Measurements from ENCODE around the gene PDCD11.

PDCD11 gene

GRCh38 chr10:103450201-103450695 lies 53.8 kb downstream of the PDCD11 start:
- DNase-seq (ENCODE audit: low read depth), result no peak

- DNase-seq (ENCODE audit: low read depth), result no peak
These were observed 54.8 kb downstream of the PDCD11 start for GRCh38 chr10:103451091-103451813.

DNA sequence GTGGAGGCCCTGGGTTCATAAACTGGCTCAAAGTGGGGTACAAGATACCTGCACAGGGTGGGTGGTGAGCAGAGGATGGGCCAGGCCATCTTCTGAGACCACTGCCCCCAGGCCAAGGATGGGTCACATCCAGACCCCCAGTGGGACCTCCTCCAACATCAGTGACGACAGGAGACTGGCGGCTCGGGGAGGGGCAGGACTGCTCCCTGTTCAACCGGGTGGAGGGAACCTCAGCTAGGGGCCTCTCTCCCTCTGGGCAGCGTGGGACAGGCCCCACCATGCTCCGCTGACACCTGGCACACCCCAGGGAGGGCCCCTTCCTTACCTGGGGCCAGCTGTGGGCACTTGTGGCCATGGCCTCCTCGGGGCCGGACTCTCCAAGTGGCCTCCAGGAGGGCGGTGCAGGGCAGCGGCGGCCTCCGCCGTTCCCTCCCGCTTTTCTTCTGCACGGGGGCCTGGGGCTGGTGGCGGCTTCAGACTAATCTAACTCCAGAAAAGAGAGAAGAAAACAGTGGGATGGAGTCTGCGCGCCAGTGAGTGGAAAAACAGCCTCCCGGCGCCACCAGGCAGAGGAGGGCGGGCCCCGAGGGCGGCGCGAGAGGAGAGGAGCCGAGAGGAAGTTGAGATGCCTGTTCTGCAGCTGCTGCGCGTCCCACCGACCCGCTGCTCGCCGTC lies 55.5 kb downstream of the PDCD11 start, which contains the start of gene CALHM2:
Gene CALHM2, minus strand, starts transcription at position 540 of the 675 bp plus-strand sequence. CDS start 2,429 bp downstream, outside the sequence.
- DNase-seq (ENCODE audit: low read depth), result peak; percentile 41

DNA sequence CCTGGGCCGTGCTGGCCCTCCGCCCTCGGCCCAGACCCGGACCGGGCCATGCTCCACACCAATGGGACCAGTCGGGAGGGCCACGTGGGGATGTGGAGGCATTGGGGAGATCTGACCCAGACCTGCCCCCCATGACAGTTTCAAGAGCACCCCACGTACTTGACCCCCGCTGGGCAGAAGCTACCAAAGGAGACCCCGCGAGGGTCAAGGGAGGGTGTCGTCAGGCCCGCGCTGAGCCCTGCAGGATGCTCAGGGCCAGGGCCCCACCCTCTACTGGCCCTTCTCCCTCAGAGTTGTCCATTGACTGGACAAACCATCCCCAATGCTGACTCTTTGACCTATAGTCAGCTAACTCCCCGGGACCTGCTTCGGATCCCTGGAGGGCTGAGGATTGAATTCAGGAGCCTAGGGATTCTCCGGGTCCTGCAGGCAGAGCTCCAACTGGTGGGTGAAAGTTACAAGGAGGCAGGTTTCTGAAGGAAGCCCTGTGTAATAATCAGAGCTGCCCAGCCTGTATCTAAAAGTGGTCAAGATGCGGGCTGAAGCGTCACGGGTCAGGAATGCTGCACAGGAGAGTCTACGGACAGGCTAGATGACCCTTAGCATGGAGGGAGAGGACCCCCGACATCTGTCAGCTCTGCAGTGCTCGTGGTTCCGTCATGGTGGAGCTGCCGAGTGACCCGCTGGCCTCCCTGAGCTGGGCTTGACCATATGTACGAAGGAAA lies 56.2 kb downstream of the PDCD11 start:
- no peak for DNase-seq (ENCODE audit: low read depth)

- no peak for DNase-seq (ENCODE audit: low read depth)
These were observed 57.6 kb downstream of the PDCD11 start for GRCh38 chr10:103454026-103454425.

GRCh38 chr10:103455235-103455634 lies 58.8 kb downstream of the PDCD11 start:
- DNase-seq (ENCODE audit: low read depth), result no peak

- DNase-seq (ENCODE audit: low read depth), result no peak
These were observed 59.7 kb downstream of the PDCD11 start for GRCh38 chr10:103456074-103456660.

GRCh38 chr10:103457176-103457712 lies 60.8 kb downstream of the PDCD11 start:
- DNase-seq (ENCODE audit: low read depth), result no peak

DNA sequence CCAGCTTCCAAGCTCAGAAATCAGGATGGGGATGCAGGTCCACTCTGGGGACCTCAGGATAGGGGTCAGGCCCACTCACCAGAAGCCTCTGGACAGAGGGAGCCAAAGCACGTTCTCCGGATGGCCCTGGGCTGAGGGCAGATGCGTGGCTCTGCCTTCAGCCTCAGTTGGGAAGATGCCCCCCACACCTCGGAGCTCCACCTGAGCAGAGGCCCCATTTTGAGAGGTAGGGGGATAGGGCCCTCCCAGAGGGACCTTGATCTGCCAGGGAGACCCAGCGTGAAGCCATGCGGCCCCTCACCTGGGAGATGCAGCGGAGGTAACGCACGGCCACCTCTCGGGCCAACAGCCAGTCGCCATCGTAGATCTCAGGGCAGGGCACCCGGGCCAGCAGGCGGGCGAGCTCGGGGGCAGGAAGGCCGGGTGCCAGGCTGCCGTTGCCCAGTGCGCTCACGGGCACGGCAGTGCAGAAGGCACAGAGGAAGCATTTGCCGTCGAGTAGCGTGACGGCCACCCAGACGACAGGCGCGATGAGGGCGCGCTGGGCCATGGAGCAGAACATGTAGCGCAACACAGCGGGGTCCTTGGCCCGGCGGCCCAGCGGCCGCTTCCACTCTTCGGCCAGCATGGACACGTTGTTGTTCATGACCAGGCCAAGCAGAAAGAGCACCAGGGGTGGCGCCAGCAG lies 61.6 kb downstream of the PDCD11 start:
- no peak for DNase-seq (ENCODE audit: low read depth)

DNA sequence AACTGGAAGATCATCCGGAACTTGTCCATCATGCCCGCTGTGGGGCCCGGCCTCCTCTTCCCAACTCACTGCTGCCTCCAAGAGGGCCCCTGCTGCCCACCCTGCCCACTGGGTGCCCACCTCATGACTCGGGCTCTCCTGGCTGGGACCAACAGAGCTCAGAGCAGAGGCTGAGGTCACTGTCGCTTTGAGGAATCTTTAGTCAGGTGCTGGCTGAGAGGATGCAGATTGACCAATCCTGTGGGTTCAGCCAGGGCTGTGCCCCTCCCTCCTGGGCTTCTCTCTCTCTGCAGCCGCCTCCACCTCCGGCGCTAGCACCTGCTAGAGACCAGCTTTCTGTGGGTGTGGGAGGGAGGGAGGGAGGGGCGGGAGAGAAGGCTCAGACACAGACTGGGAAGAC lies 62.3 kb downstream of the PDCD11 start, which contains the start of gene CALHM1:
Gene CALHM1, minus strand, starts transcription at position 181 of the 400 bp plus-strand sequence. Its CDS starts 149 bp downstream, at position 32.
- DNase-seq (ENCODE audit: low read depth), result no peak

DNA sequence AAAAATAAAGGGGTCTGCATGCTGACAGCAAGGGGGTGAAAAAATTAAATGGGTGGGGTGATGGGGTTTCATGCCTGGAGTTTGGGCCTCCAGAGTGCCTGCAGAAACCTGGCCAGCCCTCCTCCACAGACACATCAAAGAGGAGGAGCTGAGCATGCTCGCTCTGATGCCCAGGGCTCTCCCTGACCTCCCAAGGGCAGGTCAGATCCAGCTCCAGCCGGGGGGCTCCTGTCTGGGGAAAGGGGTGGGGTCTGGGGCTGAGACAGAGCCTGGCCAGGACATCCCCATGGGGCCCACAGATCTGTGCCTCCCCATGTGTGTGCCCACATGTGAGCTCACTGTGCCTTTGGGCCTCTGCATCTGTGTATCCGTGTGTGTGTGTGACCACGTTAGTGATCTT lies 63.2 kb downstream of the PDCD11 start:
- DNase-seq (ENCODE audit: low read depth), result no peak

DNA sequence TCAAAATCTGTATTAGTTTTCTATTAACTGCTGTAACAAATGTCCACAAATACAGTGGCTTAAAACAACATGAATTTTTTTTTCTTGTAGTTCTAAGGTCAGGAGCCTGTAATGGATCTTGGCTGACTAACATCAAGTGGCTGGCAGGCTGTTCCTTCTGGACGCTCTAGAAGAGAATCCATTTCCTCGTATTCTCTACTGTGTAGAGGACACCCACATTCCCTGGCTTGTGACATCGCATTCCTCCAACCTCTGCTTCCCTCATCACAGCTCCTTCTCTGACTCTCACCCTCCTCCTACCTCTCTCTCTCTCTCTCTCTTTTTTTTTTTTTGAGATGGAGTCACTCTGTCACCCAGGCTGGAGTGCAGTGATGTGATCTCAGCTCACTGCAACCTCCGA lies 67.1 kb downstream of the PDCD11 start:
- DNase-seq (ENCODE audit: low read depth), result no peak

DNA sequence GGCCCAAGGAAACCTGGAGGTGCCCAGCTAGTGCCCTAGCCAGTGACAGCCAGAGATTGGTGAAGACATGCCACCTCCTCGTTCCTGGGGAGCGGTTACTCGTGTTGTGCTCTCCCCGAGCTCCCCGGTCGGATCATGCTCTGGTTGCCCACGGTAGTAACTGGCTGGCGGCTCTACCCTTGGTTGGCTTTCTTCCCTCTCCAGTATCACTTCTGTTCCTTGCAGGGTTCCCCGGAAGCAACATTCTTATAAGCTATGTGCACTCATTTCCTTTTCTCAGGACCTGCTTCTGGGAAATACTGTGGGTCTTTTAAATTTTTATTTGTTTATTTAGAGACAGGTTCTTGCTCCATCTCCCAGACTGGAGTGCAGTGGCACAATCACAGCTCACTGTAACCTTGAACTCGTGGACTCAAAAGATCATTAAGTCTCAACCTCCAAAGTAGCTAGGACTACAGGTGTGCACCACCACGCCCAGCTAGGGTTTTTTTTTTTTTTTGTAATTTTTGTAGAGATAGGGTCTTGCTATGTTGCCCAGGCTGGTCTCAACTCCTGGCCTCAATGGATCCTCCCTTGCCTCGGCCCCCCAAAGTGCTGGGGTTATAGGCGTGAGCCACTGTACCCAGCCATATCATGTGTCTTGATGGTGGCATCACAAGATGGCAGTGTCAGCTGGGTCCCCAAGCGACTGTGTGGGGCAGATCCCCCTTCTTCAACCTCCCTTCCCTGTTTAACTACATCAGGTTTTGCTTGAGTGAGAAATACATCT lies 69.2 kb downstream of the PDCD11 start:
- DNase-seq (ENCODE audit: low read depth), result no peak

DNA sequence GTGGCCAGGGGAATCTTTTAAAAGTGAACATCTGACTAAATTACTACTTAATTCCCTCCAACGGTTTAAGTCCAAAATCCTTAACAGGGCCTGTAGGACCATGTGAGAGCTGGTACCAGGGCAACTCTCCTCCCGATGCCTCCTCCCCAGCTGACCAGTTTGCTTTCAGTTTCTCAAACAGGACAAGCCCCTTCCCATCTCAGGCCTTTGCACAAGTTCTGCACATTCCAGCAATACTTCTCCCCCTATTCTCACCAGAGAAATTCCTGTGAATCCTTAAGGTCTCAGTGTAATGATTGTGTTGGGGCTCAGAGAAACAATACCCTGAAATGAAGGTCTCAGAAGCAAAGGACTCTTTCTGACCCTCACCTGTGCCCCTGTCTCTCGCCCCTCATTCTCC lies 70.3 kb downstream of the PDCD11 start:
- DNase-seq (ENCODE audit: low read depth), result no peak

- no peak for DNase-seq (ENCODE audit: low read depth)
These were observed 71.0 kb downstream of the PDCD11 start for GRCh38 chr10:103467406-103467805.

- DNase-seq (ENCODE audit: low read depth), result no peak
These were observed 72.8 kb downstream of the PDCD11 start for GRCh38 chr10:103469201-103469600.

DNA sequence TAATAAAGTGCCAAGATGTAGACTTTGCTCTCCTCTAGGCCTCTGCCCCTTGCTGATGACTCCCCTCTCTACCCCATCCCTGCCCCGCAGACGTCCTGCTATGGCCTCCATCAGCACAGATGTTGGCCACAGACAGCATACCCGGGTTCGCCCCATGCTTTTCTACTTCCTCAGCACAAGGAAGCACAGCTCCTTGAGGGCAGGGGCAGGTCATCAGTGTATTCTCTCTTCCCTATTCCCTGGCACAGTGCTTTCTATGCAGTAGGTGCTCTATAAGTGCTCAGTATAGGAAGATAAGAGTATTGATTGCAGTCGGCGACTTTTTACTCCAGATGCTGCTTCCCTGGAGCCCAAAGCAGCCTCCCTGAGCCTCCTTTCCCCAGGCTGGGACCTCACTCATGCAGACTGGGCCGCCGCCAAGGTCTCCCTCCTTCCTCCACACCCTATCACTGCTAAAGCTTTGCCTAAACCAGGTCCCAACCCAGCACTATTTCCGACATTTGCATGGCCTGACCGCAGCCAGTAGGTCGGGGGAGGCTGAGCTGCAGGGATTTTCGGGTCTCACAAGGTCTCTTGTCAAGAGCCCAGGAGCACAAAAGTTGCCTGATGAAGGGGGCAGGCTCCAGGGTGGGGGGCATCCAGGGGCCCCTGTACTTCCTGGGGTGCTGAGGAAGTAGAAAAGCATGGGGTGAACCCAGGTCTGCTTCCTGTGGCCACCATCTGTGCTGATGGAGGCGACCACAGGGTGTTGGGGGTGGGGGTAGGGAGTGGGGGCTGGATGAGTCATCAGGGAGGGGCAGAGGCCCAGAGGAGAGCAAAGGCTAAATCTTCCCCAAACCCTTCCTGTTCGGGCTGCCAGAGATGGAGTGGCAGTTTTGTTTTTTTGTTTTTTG lies 74.6 kb downstream of the PDCD11 start:
- peak; percentile 53 for DNase-seq (ENCODE audit: low read depth)

- no peak for DNase-seq (ENCODE audit: low read depth)
These were observed 75.6 kb downstream of the PDCD11 start for GRCh38 chr10:103472005-103472404.

DNA sequence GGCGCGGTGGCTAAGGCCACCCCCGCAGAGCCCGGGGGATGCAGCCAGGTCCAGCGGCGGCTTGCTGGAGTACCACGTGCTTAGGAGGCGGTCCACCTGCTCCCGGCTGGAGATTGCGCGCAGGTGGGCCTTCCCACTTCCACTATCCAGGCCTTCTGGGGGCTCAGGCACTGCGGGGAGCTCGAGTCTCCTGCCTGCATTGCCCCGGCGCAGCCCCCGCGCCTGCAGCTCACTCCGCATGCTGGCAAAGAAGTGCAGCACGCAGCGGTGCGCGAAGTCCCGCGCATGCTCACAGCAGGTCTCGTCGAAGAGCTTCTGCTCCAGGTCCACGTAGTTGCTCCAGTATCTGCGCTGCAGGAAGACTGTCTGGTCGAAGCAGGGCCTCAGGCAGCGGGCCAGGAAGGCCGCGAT lies 76.8 kb downstream of the PDCD11 start:
- DNase-seq (ENCODE audit: low read depth), result no peak
